ENCODE data around the gene ASPSCR1. TPM values are rescaled to one million over a fixed set of nuclear protein-coding genes. Genes with fewer than 3 reads are reported as not detected.

ASPSCR1 gene
- total RNA-seq, 3 donors from 2014 or later = 15.4 to 31.8 (median 17.9) TPM

- H3K36me3 ChIP-seq = no peaks in the 10 kb centered on the region
- TF ChIP-seq POLR2A (IDR thresholded peaks at IDR 0.05) (no peak), CTCF (IDR thresholded peaks at IDR 0.05) (no peak), POLR2AphosphoS5 (IDR thresholded peaks at IDR 0.05) (no peak)
- H3K27ac ChIP-seq = no peak overlapping the region
- H3K4me1 ChIP-seq = no peaks in the 10 kb centered on the region
- intact Hi-C loops (cut with DNase I; ENCODE audit: low total_unique reads) = no loop called here
- no peaks in the 10 kb centered on the region for H3K9me3 ChIP-seq
- no peak for DNase-seq (ENCODE audit: low spot score in 2 of 2)
- no peak overlapping the region for H3K4me3 ChIP-seq
- H3K27me3 ChIP-seq = no peaks in the 10 kb centered on the region
These were observed 37.0 kb downstream of the ASPSCR1 start for GRCh38 chr17:82014432-82014831.

- H3K36me3 ChIP-seq = no peaks in the 10 kb centered on the region
- H3K27ac ChIP-seq = no peak overlapping the region
These were observed 37.5 kb downstream of the ASPSCR1 start for GRCh38 chr17:82014971-82015310.

GRCh38 chr17:82015311-82015971, 38.0 kb downstream of the ASPSCR1 start:
- Histone ChIP-seq H3K9me3 (no peaks in the 10 kb centered on the region), H3K27me3 (no peaks in the 10 kb centered on the region), H3K4me1 (no peaks in the 10 kb centered on the region), H3K27ac (no peak overlapping the region), H3K36me3 (no peaks in the 10 kb centered on the region), H3K4me3 (no peak overlapping the region)
- no peak for DNase-seq (ENCODE audit: low spot score in 2 of 2)
- TF ChIP-seq CTCF (IDR thresholded peaks at IDR 0.05) (no peak), POLR2AphosphoS5 (IDR thresholded peaks at IDR 0.05) (no peak), POLR2A (IDR thresholded peaks at IDR 0.05) (no peak)
- intact Hi-C loops (cut with DNase I; ENCODE audit: low total_unique reads) = no loop called here

More at GRCh38 chr17:82014971-82015310, 37.5 kb downstream of the ASPSCR1 start:
- Histone ChIP-seq H3K4me1 (no peaks in the 10 kb centered on the region), H3K27me3 (no peaks in the 10 kb centered on the region), H3K4me3 (no peak overlapping the region), H3K9me3 (no peaks in the 10 kb centered on the region)
- DNase-seq (ENCODE audit: low spot score in 2 of 2) = no peak
- TF ChIP-seq POLR2A (IDR thresholded peaks at IDR 0.05) (no peak), CTCF (IDR thresholded peaks at IDR 0.05) (no peak), POLR2AphosphoS5 (IDR thresholded peaks at IDR 0.05) (no peak)
- intact Hi-C loops (cut with DNase I; ENCODE audit: low total_unique reads) = no loop called here

GRCh38 chr17:82016061-82016874, 38.8 kb downstream of the ASPSCR1 start:
- Histone ChIP-seq H3K36me3 (no peaks in the 10 kb centered on the region), H3K27me3 (no peaks in the 10 kb centered on the region), H3K27ac (no peak overlapping the region), H3K4me1 (peaks cover 2 to 6% of the 10 kb centered on the region in 2 donors), H3K4me3 (no peak overlapping the region), H3K9me3 (no peaks in the 10 kb centered on the region)
- DNase-seq (ENCODE audit: low spot score in 2 of 2) = no peak
- TF ChIP-seq CTCF (IDR thresholded peaks at IDR 0.05) (no peak), POLR2A (IDR thresholded peaks at IDR 0.05) (no peak), POLR2AphosphoS5 (IDR thresholded peaks at IDR 0.05) (no peak)
- intact Hi-C loops (cut with DNase I; ENCODE audit: low total_unique reads) = no loop called here

- Histone ChIP-seq H3K27ac (no peak overlapping the region), H3K27me3 (no peaks in the 10 kb centered on the region), H3K4me3 (no peak overlapping the region), H3K4me1 (peaks cover 6 to 12% of the 10 kb centered on the region in 2 donors), H3K36me3 (no peaks in the 10 kb centered on the region), H3K9me3 (no peaks in the 10 kb centered on the region)
- intact Hi-C loops (cut with DNase I; ENCODE audit: low total_unique reads) = no loop called here
- no peak for DNase-seq (ENCODE audit: low spot score in 2 of 2)
- TF ChIP-seq POLR2A (IDR thresholded peaks at IDR 0.05) = no peak
- TF ChIP-seq CTCF (IDR thresholded peaks at IDR 0.05) = no peak
- TF ChIP-seq POLR2AphosphoS5 (IDR thresholded peaks at IDR 0.05) = no peak
These were observed 39.5 kb downstream of the ASPSCR1 start for GRCh38 chr17:82016875-82017459.
